ENCODE data around the gene COG5.

DNA sequence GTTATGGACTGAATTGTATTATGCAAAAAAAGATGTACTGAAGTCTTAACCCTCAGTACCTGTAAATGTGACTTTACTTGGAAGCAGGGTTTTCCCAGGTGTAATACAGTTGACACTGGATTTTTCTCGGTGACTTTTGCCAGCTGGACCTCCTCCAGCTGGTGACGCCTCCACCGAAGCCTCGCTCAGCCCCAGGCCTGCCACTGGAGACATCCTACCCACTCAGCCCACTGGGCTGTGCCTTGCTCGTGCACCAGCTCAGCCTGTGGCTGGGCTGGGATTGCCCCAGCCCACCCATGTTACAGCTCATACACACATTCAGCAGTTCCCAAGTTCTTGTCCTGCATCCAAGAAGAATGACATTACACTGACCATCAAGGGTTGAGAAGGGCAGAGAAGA is 136.3 kb downstream of the COG5 start:
- TF ChIP-seq ELF4 (IDR thresholded peaks at IDR 0.05) (no peak), LEF1 (IDR thresholded peaks at IDR 0.05; ENCODE audit: borderline replicate concordance) (no peak), SUZ12 (IDR thresholded peaks at IDR 0.05) (no peak)

Data from HEK293T (cell line).